Transverse colon (tissue), 4 donors: ENCODE results near the gene POLQ.

Experiments used
- POLR2A ChIP-seq: fragments of 450-650 bp; IDR thresholded peaks from one replicate; pipeline ENCODE4 v1.6.1; 2016; ENCODE audit warnings: antibody characterized with exemption, mild to moderate bottlenecking, moderate library complexity
- POLR2AphosphoS5 ChIP-seq, 3 donors: sonication (generic); formaldehyde crosslinking; IDR thresholded peaks; one replicate each; pipeline ENCODE4 v1.6.1; 2016; ENCODE audit warnings: antibody characterized with exemption in 3 of 3
- TF ChIP-seq, protein P1 (sequence below), 5 experiments: fragments of 200-600 bp in 3 of 5; fragments of 450-650 bp in 2 of 5; sonication (generic) in 3 of 5; IDR thresholded peaks; 1 replicate in 2 of 5; 2 replicates in 3 of 5; pipeline ENCODE4 v1.5.1; 2016 to 2017; ENCODE audit warnings: antibody characterized with exemption in 5 of 5, inconsistent platforms in 3 of 5, mild to moderate bottlenecking in 2 of 5, moderate library complexity in 1 of 5

DNA sequence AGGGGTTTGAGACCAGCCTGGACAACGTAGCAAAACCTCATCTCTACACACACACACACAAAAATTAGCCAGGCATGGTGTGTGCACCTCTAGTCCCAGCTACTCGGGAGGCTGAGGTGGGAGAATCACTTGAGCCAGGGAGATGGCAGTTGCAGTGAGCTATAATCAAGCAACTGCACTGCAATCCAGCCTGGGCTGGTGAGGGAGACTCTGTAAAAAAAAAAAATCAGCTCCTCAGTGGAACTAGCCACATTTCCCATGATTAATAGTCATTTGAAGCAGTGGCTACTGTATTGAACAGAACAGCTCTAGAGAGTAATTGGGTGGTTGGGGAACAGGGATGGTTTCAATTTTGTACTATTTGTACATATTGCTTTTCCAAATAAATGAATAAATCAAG, 35.9 kb upstream of the POLQ start:
- TF ChIP-seq, protein P1, sequence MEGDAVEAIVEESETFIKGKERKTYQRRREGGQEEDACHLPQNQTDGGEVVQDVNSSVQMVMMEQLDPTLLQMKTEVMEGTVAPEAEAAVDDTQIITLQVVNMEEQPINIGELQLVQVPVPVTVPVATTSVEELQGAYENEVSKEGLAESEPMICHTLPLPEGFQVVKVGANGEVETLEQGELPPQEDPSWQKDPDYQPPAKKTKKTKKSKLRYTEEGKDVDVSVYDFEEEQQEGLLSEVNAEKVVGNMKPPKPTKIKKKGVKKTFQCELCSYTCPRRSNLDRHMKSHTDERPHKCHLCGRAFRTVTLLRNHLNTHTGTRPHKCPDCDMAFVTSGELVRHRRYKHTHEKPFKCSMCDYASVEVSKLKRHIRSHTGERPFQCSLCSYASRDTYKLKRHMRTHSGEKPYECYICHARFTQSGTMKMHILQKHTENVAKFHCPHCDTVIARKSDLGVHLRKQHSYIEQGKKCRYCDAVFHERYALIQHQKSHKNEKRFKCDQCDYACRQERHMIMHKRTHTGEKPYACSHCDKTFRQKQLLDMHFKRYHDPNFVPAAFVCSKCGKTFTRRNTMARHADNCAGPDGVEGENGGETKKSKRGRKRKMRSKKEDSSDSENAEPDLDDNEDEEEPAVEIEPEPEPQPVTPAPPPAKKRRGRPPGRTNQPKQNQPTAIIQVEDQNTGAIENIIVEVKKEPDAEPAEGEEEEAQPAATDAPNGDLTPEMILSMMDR (IDR thresholded peaks at IDR 0.05): no peak
- TF ChIP-seq POLR2A: no peak
- TF ChIP-seq POLR2AphosphoS5 (IDR thresholded peaks at IDR 0.05): no peak
